IMR-90 (cell line): ENCODE results near the gene SMAD2. TPM values are rescaled to one million over a fixed set of nuclear protein-coding genes. Genes with fewer than 3 reads are reported as not detected.

ENCODE experiments used
- ATAC-seq: fragments of 200-7000 bp; cut with Tn5 transposase; 2 replicates; pipeline ENCODE4 v1.9.1; 2020; ENCODE audit warnings: low read depth, mild to moderate bottlenecking, moderate library complexity
- BruUV-seq: library from RNA; stranded (reverse); fragments of 400-500 nt; replicated peaks from 2 replicates; lab custom pipeline; 2021; lab: Mats Ljungman, UMichigan
- CTCF ChIA-PET: fragments of 300-600 bp; formaldehyde crosslinking; extraction: SDS; loops from one replicate; lab custom pipeline; 2021; ENCODE audit warnings: antibody characterized with exemption; lab: Yijun Ruan, JAX
- POLR2A ChIA-PET: fragments of 300-600 bp; sonication (Branson Sonifier 250); formaldehyde crosslinking; loops from one replicate; lab custom pipeline; 2022; ENCODE audit warnings: antibody characterized with exemption; ENCODE audit not compliant: unreplicated experiment; lab: Charles Lee
- DNase-seq: peaks from one replicate; pipeline ENCODE4 v3.0.0; 2013
- H2AFZ ChIP-seq: replicated peaks from 2 replicates; pipeline ENCODE3; 2013; ENCODE audit warnings: low read length, mild to moderate bottlenecking; ENCODE audit not compliant: poor library complexity
- H2AK5ac ChIP-seq: 2 replicates; pipeline ENCODE4 v1.6.1; 2013; ENCODE audit warnings: low read depth, low read length, inconsistent platforms
- H2AK9ac ChIP-seq: replicated peaks from 2 replicates; pipeline ENCODE3; 2013; ENCODE audit warnings: mild to moderate bottlenecking, low read depth, low read length, moderate library complexity; ENCODE audit not compliant: poor library complexity
- H2BK120ac ChIP-seq: 2 replicates; pipeline ENCODE4 v1.6.1; 2013; ENCODE audit warnings: low read depth, low read length, inconsistent platforms
- H2BK15ac ChIP-seq: 3 replicates; pipeline ENCODE4 v1.6.1; 2013; ENCODE audit warnings: low read depth, low read length, inconsistent platforms
- H2BK20ac ChIP-seq: 2 replicates; pipeline ENCODE4 v1.6.1; 2013; ENCODE audit warnings: low read depth, mild to moderate bottlenecking, inconsistent platforms, low read length, moderate library complexity
- H2BK5ac ChIP-seq: 2 replicates; pipeline ENCODE4 v1.6.1; 2013; ENCODE audit warnings: mild to moderate bottlenecking, low read depth, low read length, inconsistent platforms; ENCODE audit not compliant: poor library complexity, severe bottlenecking
- H3K14ac ChIP-seq: replicated peaks from 2 replicates; pipeline ENCODE4 v1.6.1; 2013; ENCODE audit warnings: low read depth, low read length, inconsistent platforms
- H3K18ac ChIP-seq: 2 replicates; pipeline ENCODE4 v1.6.1; 2013; ENCODE audit warnings: low read depth, low read length, control low read depth
- H3K23ac ChIP-seq: 2 replicates; pipeline ENCODE4 v1.6.1; 2013; ENCODE audit warnings: low read depth, low read length, inconsistent platforms
- H3K27ac ChIP-seq: 2 replicates; pipeline ENCODE4 v1.5.1; 2013; ENCODE audit warnings: mild to moderate bottlenecking, control low read depth, low read length; ENCODE audit not compliant: insufficient read depth
- H3K27me3 ChIP-seq: 2 replicates; pipeline ENCODE4 v1.6.1; 2013; ENCODE audit warnings: low read length; ENCODE audit not compliant: control insufficient read depth, insufficient read depth
- H3K36me3 ChIP-seq: 2 replicates; pipeline ENCODE4 v1.6.1; 2013; ENCODE audit warnings: low read length, mixed read lengths; ENCODE audit not compliant: control insufficient read depth, insufficient read depth
- H3K4ac ChIP-seq: 2 replicates; pipeline ENCODE4 v1.6.1; 2013; ENCODE audit warnings: low read depth, low read length, inconsistent platforms
- H3K4me1 ChIP-seq: 2 replicates; pipeline ENCODE4 v1.6.1; 2013; ENCODE audit warnings: low read length, mixed read lengths; ENCODE audit not compliant: control insufficient read depth, insufficient read depth
- H3K4me2 ChIP-seq: 2 replicates; pipeline ENCODE4 v1.6.1; 2013; ENCODE audit warnings: low read depth, mild to moderate bottlenecking, control low read depth, low read length, moderate library complexity
- H3K4me3 ChIP-seq: 2 replicates; pipeline ENCODE4 v1.5.1; 2013; ENCODE audit warnings: low read depth, mild to moderate bottlenecking, control low read depth, low read length, moderate library complexity; ENCODE audit not compliant: insufficient read depth
- H3K56ac ChIP-seq: 2 replicates; pipeline ENCODE4 v1.6.1; 2013; ENCODE audit warnings: low read length, inconsistent platforms; ENCODE audit not compliant: insufficient read depth; ENCODE audit errors: extremely low read depth
- H3K79me1 ChIP-seq, 2 experiments: 2 replicates each; pipeline ENCODE4 v1.6.1; 2013; ENCODE audit warnings: low read length in 2 of 2, inconsistent platforms in 1 of 2, low read depth in 1 of 2
- H3K9ac ChIP-seq: 2 replicates; pipeline ENCODE4 v1.6.1; 2013; ENCODE audit warnings: low read depth, low read length, control low read depth
- H3K9me1 ChIP-seq: 2 replicates; pipeline ENCODE4 v1.6.1; 2013; ENCODE audit warnings: low read length, inconsistent platforms; ENCODE audit not compliant: insufficient read depth
- H3K9me3 ChIP-seq: 2 replicates; pipeline ENCODE4 v1.6.1; 2013; ENCODE audit warnings: low read length; ENCODE audit not compliant: control insufficient read depth, insufficient read depth
- H4K20me1 ChIP-seq: 2 replicates; pipeline ENCODE4 v1.6.1; 2013; ENCODE audit warnings: low read length, inconsistent platforms; ENCODE audit not compliant: insufficient read depth
- H4K5ac ChIP-seq: 2 replicates; pipeline ENCODE4 v1.6.1; 2013; ENCODE audit warnings: mild to moderate bottlenecking, low read depth, low read length, control low read depth
- H4K8ac ChIP-seq, 2 experiments: 2 replicates each; pipeline ENCODE4 v1.6.1; 2013; ENCODE audit warnings: low read depth in 2 of 2, low read length in 2 of 2, control low read depth in 1 of 2, inconsistent platforms in 1 of 2
- H4K91ac ChIP-seq: 2 replicates; pipeline ENCODE4 v1.6.1; 2013; ENCODE audit warnings: low read depth, low read length, inconsistent platforms; ENCODE audit not compliant: insufficient read depth
- BHLHE40 ChIP-seq: fragments of 150-350 bp; IDR thresholded peaks from 2 replicates; pipeline ENCODE4 v1.6.1; 2016; ENCODE audit warnings: mild to moderate bottlenecking, low read depth, low read length
- CEBPB ChIP-seq: IDR thresholded peaks from 2 replicates; pipeline ENCODE4 v1.6.1; 2012; ENCODE audit warnings: low read depth, low read length, improper control_type of control experiment
- CHD1 ChIP-seq: IDR thresholded peaks from 2 replicates; pipeline ENCODE4 v1.6.1; 2012; ENCODE audit warnings: low read depth, low read length, improper control_type of control experiment
- FOS ChIP-seq: fragments of 150-350 bp; IDR thresholded peaks from 2 replicates; pipeline ENCODE4 v1.6.1; 2016; ENCODE audit warnings: low read depth, low read length
- MAFK ChIP-seq: IDR thresholded peaks from 2 replicates; pipeline ENCODE4 v1.6.1; 2012; ENCODE audit warnings: low read depth, low read length, improper control_type of control experiment
- MAZ ChIP-seq: IDR thresholded peaks from 2 replicates; pipeline ENCODE4 v1.6.1; 2012; ENCODE audit warnings: low read depth, mild to moderate bottlenecking, low read length, improper control_type of control experiment, moderate library complexity, borderline replicate concordance
- MXI1 ChIP-seq: IDR thresholded peaks from 2 replicates; pipeline ENCODE4 v1.6.1; 2012; ENCODE audit warnings: low read depth, mild to moderate bottlenecking, low read length, moderate library complexity, borderline replicate concordance
- NFE2L2 ChIP-seq: fragments of 150-350 bp; IDR thresholded peaks from 2 replicates; pipeline ENCODE4 v1.6.1; 2016; ENCODE audit warnings: low read depth, mild to moderate bottlenecking, low read length
- POLR2A ChIP-seq: IDR thresholded peaks from 2 replicates; pipeline ENCODE4 v1.6.1; 2012; ENCODE audit warnings: mild to moderate bottlenecking, low read depth, low read length
- RAD21 ChIP-seq: IDR thresholded peaks from 2 replicates; pipeline ENCODE4 v1.6.1; 2012; ENCODE audit warnings: low read length, improper control_type of control experiment
- RCOR1 ChIP-seq: IDR thresholded peaks from 2 replicates; pipeline ENCODE4 v1.6.1; 2012; ENCODE audit warnings: mild to moderate bottlenecking, low read length, improper control_type of control experiment; ENCODE audit not compliant: insufficient replicate concordance
- RFX5 ChIP-seq: IDR thresholded peaks from 2 replicates; pipeline ENCODE4 v1.8.0; 2012; ENCODE audit warnings: low read depth, mild to moderate bottlenecking, low read length, moderate library complexity
- SMC3 ChIP-seq: fragments of 150-350 bp; IDR thresholded peaks from 2 replicates; pipeline ENCODE4 v1.6.1; 2016; ENCODE audit warnings: low read depth, mild to moderate bottlenecking, antibody characterized with exemption, low read length, moderate library complexity
- WGBS, 2 experiments: methylation state at CpG; one replicate each; pipeline versions ENCODE4 v1.1.5 to v1.1.7; 2013; ENCODE audit warnings: missing lambda C conversion rate in 2 of 2; ENCODE audit not compliant: insufficient read length in 1 of 2; ENCODE audit errors: extremely low coverage in 2 of 2; 5-methylcytosine and 5-hydroxymethylcytosine counted together
- dilution Hi-C: fragments of 300-500 bp; cut with HindIII; formaldehyde crosslinking; loops from one replicate; pipeline ENCODE4 v1.14.3; 2018; ENCODE audit warnings: low sequenced_read_pairs; ENCODE audit not compliant: unreplicated experiment
- in situ Hi-C: fragments of 300-500 bp; cut with MboI; formaldehyde crosslinking; loops from 3 replicates; pipeline ENCODE4 v1.14.3; 2019; ENCODE audit warnings: low sequenced_read_pairs, inconsistent platforms, mixed read lengths
- intact Hi-C: fragments of 100-400 bp; cut with micrococcal nuclease; formaldehyde crosslinking; loops from 2 replicates; pipeline ENCODE4 v1.10.0; 2022
- polyA plus RNA-seq, 3 experiments: library from polyadenylated mRNA; depleted of rRNA; stranded (reverse); fragments of >200 nt; gene quantifications; 2 replicates each; pipeline ENCODE4 v1.2.3, GENCODE V29; 2012; ENCODE audit warnings: low replicate concordance in 1 of 3
- total RNA-seq: library from RNA; depleted of rRNA; stranded (reverse); fragments of >200 nt; gene quantifications from 2 replicates; pipeline ENCODE4 v1.2.3, GENCODE V29; 2012
- TF ChIP-seq, protein P1 (sequence below): fragments of 150-350 bp; IDR thresholded peaks from 2 replicates; pipeline ENCODE4 v1.6.1; 2017; ENCODE audit warnings: mild to moderate bottlenecking, antibody characterized with exemption, low read length, low read depth
- TF ChIP-seq, protein P2 (sequence below): conservative IDR thresholded peaks from 2 replicates; pipeline ENCODE4 v1.5.1; 2012; ENCODE audit warnings: mild to moderate bottlenecking, low read depth, low read length, improper control_type of control experiment
- TF ChIP-seq, protein P3 (sequence below): fragments of 150-350 bp; IDR thresholded peaks from 2 replicates; pipeline ENCODE4 v1.6.1; 2016; ENCODE audit warnings: low read depth, mild to moderate bottlenecking, low read length, moderate library complexity, borderline replicate concordance

The SMAD2 gene
- total and polyA plus RNA-seq, 2 of the 4 experiments (the other 2 are of a cell fraction): 41.7 to 171 TPM

DNA sequence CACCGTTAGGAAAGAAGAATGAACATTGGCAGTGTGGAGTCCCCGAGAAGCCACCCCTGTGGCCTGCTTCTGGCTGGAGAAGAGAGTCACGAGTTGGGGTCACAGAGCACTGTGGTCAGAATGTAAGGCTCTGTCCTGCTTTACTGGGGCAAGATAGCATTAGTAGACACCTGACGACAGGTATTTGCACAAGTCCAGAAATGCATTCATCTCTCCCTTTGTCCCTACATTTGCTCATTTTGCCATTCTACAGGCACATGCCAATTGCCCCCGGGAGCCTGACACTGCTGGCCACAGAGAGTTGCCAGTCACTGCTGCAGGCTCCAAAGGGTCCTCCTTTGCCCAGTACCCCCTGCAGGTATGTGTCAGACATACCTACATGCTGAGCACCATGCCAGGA is 133.3 kb downstream of the SMAD2 start:
- H3K27me3 ChIP-seq: peaks cover 23% of the 10 kb centered on the region
- H3K23ac ChIP-seq: no peak overlapping the region
- no peak overlapping the region for H3K4ac ChIP-seq
- H3K4me2 ChIP-seq: no peak overlapping the region
- DNase-seq (no peak), ATAC-seq (no peak)
- H4K8ac ChIP-seq: no peak overlapping the region
- H3K4me1 ChIP-seq: no peaks in the 10 kb centered on the region
- no peak overlapping the region for H2AK5ac ChIP-seq
- H4K20me1 ChIP-seq: no peaks in the 10 kb centered on the region
- TF ChIP-seq MAZ: no peak
- TF ChIP-seq RCOR1: no peak
- no peak for TF ChIP-seq MXI1
- TF ChIP-seq BHLHE40: no peak
- TF ChIP-seq POLR2A: no peak
- TF ChIP-seq SMC3: no peak
- TF ChIP-seq CHD1: no peak
- no peak for TF ChIP-seq NFE2L2
- TF ChIP-seq RAD21: no peak
- no peak for TF ChIP-seq CEBPB
- TF ChIP-seq FOS: no peak
- TF ChIP-seq, protein P1, sequence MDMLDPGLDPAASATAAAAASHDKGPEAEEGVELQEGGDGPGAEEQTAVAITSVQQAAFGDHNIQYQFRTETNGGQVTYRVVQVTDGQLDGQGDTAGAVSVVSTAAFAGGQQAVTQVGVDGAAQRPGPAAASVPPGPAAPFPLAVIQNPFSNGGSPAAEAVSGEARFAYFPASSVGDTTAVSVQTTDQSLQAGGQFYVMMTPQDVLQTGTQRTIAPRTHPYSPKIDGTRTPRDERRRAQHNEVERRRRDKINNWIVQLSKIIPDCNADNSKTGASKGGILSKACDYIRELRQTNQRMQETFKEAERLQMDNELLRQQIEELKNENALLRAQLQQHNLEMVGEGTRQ: no peak
- TF ChIP-seq RFX5: no peak
- TF ChIP-seq, protein P2, sequence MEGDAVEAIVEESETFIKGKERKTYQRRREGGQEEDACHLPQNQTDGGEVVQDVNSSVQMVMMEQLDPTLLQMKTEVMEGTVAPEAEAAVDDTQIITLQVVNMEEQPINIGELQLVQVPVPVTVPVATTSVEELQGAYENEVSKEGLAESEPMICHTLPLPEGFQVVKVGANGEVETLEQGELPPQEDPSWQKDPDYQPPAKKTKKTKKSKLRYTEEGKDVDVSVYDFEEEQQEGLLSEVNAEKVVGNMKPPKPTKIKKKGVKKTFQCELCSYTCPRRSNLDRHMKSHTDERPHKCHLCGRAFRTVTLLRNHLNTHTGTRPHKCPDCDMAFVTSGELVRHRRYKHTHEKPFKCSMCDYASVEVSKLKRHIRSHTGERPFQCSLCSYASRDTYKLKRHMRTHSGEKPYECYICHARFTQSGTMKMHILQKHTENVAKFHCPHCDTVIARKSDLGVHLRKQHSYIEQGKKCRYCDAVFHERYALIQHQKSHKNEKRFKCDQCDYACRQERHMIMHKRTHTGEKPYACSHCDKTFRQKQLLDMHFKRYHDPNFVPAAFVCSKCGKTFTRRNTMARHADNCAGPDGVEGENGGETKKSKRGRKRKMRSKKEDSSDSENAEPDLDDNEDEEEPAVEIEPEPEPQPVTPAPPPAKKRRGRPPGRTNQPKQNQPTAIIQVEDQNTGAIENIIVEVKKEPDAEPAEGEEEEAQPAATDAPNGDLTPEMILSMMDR: no peak
- TF ChIP-seq, protein P3, sequence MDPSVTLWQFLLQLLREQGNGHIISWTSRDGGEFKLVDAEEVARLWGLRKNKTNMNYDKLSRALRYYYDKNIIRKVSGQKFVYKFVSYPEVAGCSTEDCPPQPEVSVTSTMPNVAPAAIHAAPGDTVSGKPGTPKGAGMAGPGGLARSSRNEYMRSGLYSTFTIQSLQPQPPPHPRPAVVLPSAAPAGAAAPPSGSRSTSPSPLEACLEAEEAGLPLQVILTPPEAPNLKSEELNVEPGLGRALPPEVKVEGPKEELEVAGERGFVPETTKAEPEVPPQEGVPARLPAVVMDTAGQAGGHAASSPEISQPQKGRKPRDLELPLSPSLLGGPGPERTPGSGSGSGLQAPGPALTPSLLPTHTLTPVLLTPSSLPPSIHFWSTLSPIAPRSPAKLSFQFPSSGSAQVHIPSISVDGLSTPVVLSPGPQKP: no peak
- no peak for TF ChIP-seq MAFK
- no peaks in the 10 kb centered on the region for H3K79me1 ChIP-seq
- no peak overlapping the region for H2BK20ac ChIP-seq
- no peak overlapping the region for H3K14ac ChIP-seq
- H3K56ac ChIP-seq: no peak overlapping the region
- H3K27ac ChIP-seq: no peak overlapping the region
- H2BK15ac ChIP-seq: no peak overlapping the region
- no peaks in the 10 kb centered on the region for H3K9me3 ChIP-seq
- POLR2A ChIA-PET: no interaction called here
- intact Hi-C loops: no loop called here
- H3K9ac ChIP-seq: no peak overlapping the region
- dilution Hi-C loops: no loop called here
- in situ Hi-C loops: no loop called here
- H3K9me1 ChIP-seq: no peaks in the 10 kb centered on the region
- H4K91ac ChIP-seq: no peak overlapping the region
- H3K4me3 ChIP-seq: no peak overlapping the region
- H4K5ac ChIP-seq: no peak overlapping the region
- peak overlapping the region; percentile 37 for H2AK9ac ChIP-seq
- no peak overlapping the region for H2BK5ac ChIP-seq
- no TSS peak for BruUV-seq
- H2AFZ ChIP-seq: no peak overlapping the region
- H3K36me3 ChIP-seq: no peaks in the 10 kb centered on the region
- H3K18ac ChIP-seq: no peak overlapping the region
- CTCF ChIA-PET: interaction anchor here (1.1 kb wide), 1 partner anchor 41 kb away, joined by 3 read pairs; no protein-coding TSS in a partner anchor
- no CpG with 5 or more reads among the region's 5 CpGs for WGBS, 2 experiments
- no peak overlapping the region for H2BK120ac ChIP-seq
